SK-N-SH treated with all-trans-retinoic acid at 6 μM for 48 hours (cell line): Measurements from ENCODE around the gene SLC16A4.

Source experiments
- ATAC-seq: fragments of 200-7000 bp; cut with Tn5 transposase; 3 replicates; pipeline ENCODE4 v1.9.1; 2020; ENCODE audit warnings: mild to moderate bottlenecking, moderate library complexity
- ARNTL ChIP-seq: fragments of 450-650 bp; formaldehyde crosslinking; IDR thresholded peaks from 2 replicates; pipeline ENCODE4 v1.5.0; 2020; ENCODE audit warnings: low read depth, mild to moderate bottlenecking, moderate library complexity, borderline replicate concordance
- CREB5 ChIP-seq: fragments of 250-450 bp; sonication (Bioruptor Pico); IDR thresholded peaks from 2 replicates; pipeline ENCODE4 v1.5.1; 2020; ENCODE audit warnings: low read depth, mild to moderate bottlenecking, moderate library complexity
- CSDC2 ChIP-seq: fragments of 250-450 bp; sonication (Bioruptor Pico); IDR thresholded peaks from 2 replicates; pipeline ENCODE4 v1.5.0; 2020; ENCODE audit warnings: mild to moderate bottlenecking, moderate library complexity
- CSRNP3 ChIP-seq: fragments of 250-450 bp; sonication (Bioruptor Pico); IDR thresholded peaks from 2 replicates; pipeline ENCODE4 v1.5.1; 2021; ENCODE audit warnings: mild to moderate bottlenecking, moderate library complexity
- ESRRG ChIP-seq: fragments of 250-450 bp; sonication (Bioruptor Pico); IDR thresholded peaks from 2 replicates; pipeline ENCODE4 v1.6.1; 2021; ENCODE audit warnings: mild to moderate bottlenecking
- GLIS3 ChIP-seq: fragments of 250-450 bp; sonication (Bioruptor Pico); IDR thresholded peaks from 2 replicates; pipeline ENCODE4 v1.5.0; 2020; ENCODE audit warnings: mild to moderate bottlenecking, moderate library complexity
- ISL1 ChIP-seq: fragments of 250-450 bp; sonication (Bioruptor Pico); IDR thresholded peaks from 2 replicates; pipeline ENCODE4 v2.1.2; 2022; ENCODE audit warnings: mild to moderate bottlenecking, moderate library complexity
- OSR1 ChIP-seq: fragments of 250-450 bp; sonication (Bioruptor Pico); IDR thresholded peaks from 2 replicates; pipeline ENCODE4 v1.8.0; 2022; ENCODE audit warnings: moderate library complexity, mild to moderate bottlenecking, inconsistent platforms
- PATZ1 ChIP-seq: fragments of 250-450 bp; sonication (Bioruptor Pico); IDR thresholded peaks from 2 replicates; pipeline ENCODE4 v1.8.0; 2020; ENCODE audit warnings: mild to moderate bottlenecking, moderate library complexity, borderline replicate concordance
- POU6F1 ChIP-seq: fragments of 250-450 bp; sonication (Bioruptor Pico); IDR thresholded peaks from 2 replicates; pipeline ENCODE4 v1.8.0; 2021; ENCODE audit warnings: low read depth, mild to moderate bottlenecking, moderate library complexity, borderline replicate concordance
- PPARA ChIP-seq: fragments of 250-450 bp; sonication (Bioruptor Pico); IDR thresholded peaks from 2 replicates; pipeline ENCODE4 v1.5.0; 2020; ENCODE audit warnings: mild to moderate bottlenecking, borderline replicate concordance
- RARB ChIP-seq: fragments of 250-450 bp; sonication (Bioruptor Pico); IDR thresholded peaks from 2 replicates; pipeline ENCODE4 v1.8.0; 2021; ENCODE audit warnings: mild to moderate bottlenecking, moderate library complexity
- TCF4 ChIP-seq: fragments of 250-450 bp; sonication (Bioruptor Pico); IDR thresholded peaks from 2 replicates; pipeline ENCODE4 v1.8.0; 2021; ENCODE audit warnings: mild to moderate bottlenecking, moderate library complexity, borderline replicate concordance
- TOX ChIP-seq: fragments of 250-450 bp; sonication (Bioruptor Pico); IDR thresholded peaks from 2 replicates; pipeline ENCODE4 v1.8.0; 2021; ENCODE audit warnings: mild to moderate bottlenecking, moderate library complexity, borderline replicate concordance
- TSHZ2 ChIP-seq: fragments of 250-450 bp; sonication (Bioruptor Pico); IDR thresholded peaks from 2 replicates; pipeline ENCODE4 v1.5.0; 2020; ENCODE audit warnings: mild to moderate bottlenecking, moderate library complexity
- ZC3H10 ChIP-seq: fragments of 250-450 bp; sonication (Bioruptor Pico); IDR thresholded peaks from 2 replicates; pipeline ENCODE4 v1.5.1; 2021; ENCODE audit warnings: mild to moderate bottlenecking, moderate library complexity
- ZFP3 ChIP-seq: fragments of 250-450 bp; sonication (Bioruptor Pico); IDR thresholded peaks from 2 replicates; pipeline ENCODE4 v1.5.0; 2020; ENCODE audit warnings: mild to moderate bottlenecking, moderate library complexity
- ZFP30 ChIP-seq: fragments of 450-650 bp; formaldehyde crosslinking; IDR thresholded peaks from 2 replicates; pipeline ENCODE4 v1.5.0; 2022; ENCODE audit warnings: mild to moderate bottlenecking, moderate library complexity
- ZNF565 ChIP-seq: fragments of 450-650 bp; formaldehyde crosslinking; conservative IDR thresholded peaks from 2 replicates; pipeline ENCODE4 v1.5.0; 2020; ENCODE audit warnings: low read depth, mild to moderate bottlenecking, moderate library complexity
- ZNF70 ChIP-seq: fragments of 450-650 bp; formaldehyde crosslinking; IDR thresholded peaks from 2 replicates; pipeline ENCODE4 v1.5.0; 2020; ENCODE audit warnings: mild to moderate bottlenecking, moderate library complexity
- ZNF8 ChIP-seq: fragments of 450-650 bp; formaldehyde crosslinking; IDR thresholded peaks from 2 replicates; pipeline ENCODE4 v1.5.0; 2020; ENCODE audit warnings: mild to moderate bottlenecking, moderate library complexity

The SLC16A4 gene

GRCh38 chr1:110343249-110343648 lies 47.6 kb downstream of the SLC16A4 start:
- no peak for TF ChIP-seq RARB
- no peak for TF ChIP-seq ZNF565
- TF ChIP-seq ZNF70: no peak
- no peak for TF ChIP-seq ARNTL
- no peak for TF ChIP-seq OSR1 (CRISPR knock-in tag)
- TF ChIP-seq TCF4 (CRISPR knock-in tag): no peak
- no peak for TF ChIP-seq PATZ1
- TF ChIP-seq ZC3H10 (CRISPR knock-in tag): no peak
- no peak for TF ChIP-seq ZFP30 (CRISPR knock-in tag)
- no peak for TF ChIP-seq GLIS3
- TF ChIP-seq CSDC2: no peak
- no peak for TF ChIP-seq ISL1 (CRISPR knock-in tag)
- no peak for TF ChIP-seq PPARA
- TF ChIP-seq TOX (CRISPR knock-in tag): no peak
- no peak for TF ChIP-seq ZFP3 (CRISPR knock-in tag)
- TF ChIP-seq ESRRG (CRISPR knock-in tag): no peak
- TF ChIP-seq TSHZ2 (CRISPR knock-in tag): no peak
- no peak for TF ChIP-seq CSRNP3 (CRISPR knock-in tag)
- no peak for TF ChIP-seq POU6F1 (CRISPR knock-in tag)
- no peak for TF ChIP-seq CREB5 (CRISPR knock-in tag)

GRCh38 chr1:110341872-110342331 lies 48.9 kb downstream of the SLC16A4 start:
- ATAC-seq: no peak
- no peak for TF ChIP-seq CSRNP3 (CRISPR knock-in tag)
- TF ChIP-seq ESRRG (CRISPR knock-in tag): no peak
- TF ChIP-seq ISL1 (CRISPR knock-in tag): no peak
- TF ChIP-seq ZNF8 (CRISPR knock-in tag): no peak

More at GRCh38 chr1:110343249-110343648, 47.6 kb downstream of the SLC16A4 start:
- no peak for ATAC-seq
